COR-L47 (cell line): Measurements from ENCODE around the gene DDIAS.
"Not testable (repeated sequence)": the region's sequence is repeated elsewhere in the genome, so short reads cannot be mapped to it uniquely, and the experiment has no call there.

ENCODE experiments used
- DNase-seq: peaks from one replicate; lab custom pipeline; 2025; lab: John Stamatoyannopoulos, UW

The DDIAS gene

DNA sequence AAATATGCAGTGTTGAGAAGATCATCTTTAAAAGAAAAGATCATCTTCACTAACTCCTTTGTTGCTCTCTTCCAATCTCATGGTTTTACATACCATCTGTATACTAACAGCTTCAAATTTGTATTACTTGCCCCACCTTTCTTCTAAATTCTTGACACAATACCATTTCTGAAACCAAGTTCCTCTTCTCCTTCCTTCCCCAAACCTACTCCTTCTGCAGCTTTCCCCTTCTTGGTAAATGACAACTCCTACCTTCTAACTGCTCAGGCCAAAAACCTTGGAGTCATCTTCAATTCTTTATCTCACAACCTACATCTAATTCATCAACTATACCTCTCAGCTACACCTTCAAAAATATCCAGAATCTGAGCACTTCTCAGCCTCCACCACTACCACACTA is 10.6 kb upstream of the DDIAS start:
- DNase-seq: no peak

DNA sequence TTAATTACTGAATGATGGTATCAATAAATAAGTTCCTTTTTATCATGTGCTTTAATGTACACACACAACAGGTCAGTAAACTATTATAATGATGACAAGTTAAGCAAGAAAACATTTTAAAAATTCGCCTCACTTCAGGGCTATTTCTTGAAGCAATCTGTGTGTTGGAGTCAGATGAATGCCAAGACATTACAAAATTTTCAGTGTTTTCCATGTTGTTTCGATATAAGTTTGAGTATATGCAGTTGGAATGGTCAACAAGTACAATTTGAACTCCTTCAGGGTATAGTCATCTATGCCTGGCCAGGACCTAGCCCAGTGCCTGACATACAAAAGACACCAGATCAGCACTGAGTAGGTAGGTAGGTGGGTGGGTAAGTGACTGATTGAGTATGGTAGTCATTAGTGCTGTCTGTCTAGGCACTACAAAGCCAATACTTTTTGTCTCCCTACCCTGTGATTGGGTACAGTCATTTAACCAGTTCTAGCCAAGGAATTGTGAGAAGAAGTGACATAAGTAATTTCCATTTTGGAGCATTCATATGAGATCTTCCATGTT is 8.8 kb upstream of the DDIAS start:
- DNase-seq: no peak

DNA sequence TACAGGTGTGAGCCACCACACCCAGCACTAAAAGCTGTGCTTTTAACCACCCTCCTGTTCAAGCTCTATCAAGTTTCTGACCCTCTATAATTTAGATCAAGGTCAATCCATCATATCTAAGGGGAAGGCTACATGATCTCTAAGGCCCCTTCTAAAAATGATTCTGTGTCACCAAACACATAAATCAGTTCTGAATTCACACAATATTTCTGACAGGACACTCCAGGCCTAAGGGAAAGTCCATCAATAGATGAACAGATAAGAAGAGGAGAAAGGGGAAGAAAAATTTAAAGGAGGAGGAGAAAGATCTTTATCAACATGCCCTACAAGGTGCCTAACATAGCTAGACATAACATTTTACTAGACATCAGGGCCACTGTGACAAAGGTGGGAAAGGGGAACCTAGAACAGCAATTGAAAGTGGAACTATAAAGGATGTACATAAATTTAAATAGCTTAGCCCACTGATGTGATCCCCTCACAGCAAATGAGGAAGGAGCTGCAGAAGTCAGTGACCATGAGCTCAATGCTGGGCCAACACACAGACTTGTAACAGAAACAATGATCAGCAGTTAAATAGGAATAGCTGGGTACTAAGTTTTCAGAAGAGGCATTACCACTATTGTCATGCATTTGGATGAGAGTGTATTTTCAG is 6.0 kb upstream of the DDIAS start:
- no peak for DNase-seq

GRCh38 chr11:82896183-82896582 is 5.4 kb upstream of the DDIAS start:
- DNase-seq: no peak

DNA sequence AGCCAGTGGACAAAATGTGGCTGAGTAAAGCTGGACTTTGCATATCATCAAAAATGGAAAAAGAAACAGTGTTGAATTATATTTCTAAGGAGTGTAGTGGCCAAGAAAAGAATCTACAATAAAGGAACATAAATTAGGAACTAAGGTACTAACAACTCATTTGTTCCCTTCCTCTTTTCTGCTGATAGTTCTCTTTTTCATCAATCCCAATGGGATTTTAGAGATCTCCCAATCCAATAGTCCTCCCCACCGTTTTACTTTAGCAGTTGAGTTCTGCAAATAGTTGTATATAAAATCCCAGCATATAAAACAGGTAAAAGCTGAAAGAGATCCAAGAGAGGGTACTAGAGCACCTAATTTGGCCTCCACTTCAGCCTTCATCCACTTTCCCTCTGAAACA is 3.3 kb upstream of the DDIAS start:
- DNase-seq: no peak

DNA sequence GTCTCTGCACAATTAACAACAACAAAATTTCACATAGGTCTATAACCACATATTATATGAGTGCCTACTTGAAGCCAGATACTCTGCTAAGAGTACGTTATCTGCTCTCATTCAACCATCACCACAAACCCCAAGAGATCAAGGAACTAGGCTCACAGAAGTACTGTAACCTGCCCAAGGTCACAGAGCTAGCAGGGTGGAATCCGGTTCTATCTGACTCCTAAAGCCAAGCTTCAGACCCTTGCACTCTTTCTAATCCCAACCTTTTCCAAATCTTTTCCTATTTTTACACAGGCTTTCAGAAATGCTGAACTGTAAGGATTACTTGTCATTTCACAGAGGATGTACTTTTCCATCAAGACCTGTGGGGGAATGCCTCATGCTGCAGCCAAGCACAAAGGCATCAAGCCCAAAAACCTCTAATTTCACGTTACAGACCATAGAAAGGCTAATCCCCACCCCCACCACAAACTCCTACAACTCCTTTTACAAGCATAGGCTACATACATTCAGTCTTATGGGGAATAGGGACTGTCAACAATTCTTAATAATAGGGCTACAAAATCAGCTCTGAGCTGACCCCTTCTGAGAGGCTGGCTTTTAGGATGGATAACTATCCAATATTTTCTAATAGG is 2.2 kb upstream of the DDIAS start:
- no peak for DNase-seq

DNA sequence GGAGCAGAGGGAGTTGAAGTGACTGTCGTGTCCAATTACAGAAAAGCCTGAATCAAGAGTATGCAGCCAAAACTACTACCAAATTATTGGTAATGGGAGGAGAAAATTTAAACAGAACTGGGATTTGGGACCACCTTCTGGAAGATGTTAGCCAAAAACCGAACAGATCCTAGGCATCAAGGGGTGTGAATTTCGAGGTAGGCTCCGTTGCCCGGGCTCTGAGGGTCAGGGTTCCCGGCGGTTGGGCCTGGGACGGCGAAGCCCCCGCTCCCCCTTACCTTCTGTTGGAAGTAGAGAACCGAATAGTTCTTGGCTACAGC is 1.6 kb upstream of the DDIAS start:
- no peak for DNase-seq

GRCh38 chr11:82900277-82901164 is 1.0 kb upstream of the DDIAS start, which contains the start of gene PRCP:
PRCP (minus strand) TSS chr11:82900430; CDS start chr11:82900402, 28 bp downstream.
- DNase-seq: peak; percentile 85

DNA sequence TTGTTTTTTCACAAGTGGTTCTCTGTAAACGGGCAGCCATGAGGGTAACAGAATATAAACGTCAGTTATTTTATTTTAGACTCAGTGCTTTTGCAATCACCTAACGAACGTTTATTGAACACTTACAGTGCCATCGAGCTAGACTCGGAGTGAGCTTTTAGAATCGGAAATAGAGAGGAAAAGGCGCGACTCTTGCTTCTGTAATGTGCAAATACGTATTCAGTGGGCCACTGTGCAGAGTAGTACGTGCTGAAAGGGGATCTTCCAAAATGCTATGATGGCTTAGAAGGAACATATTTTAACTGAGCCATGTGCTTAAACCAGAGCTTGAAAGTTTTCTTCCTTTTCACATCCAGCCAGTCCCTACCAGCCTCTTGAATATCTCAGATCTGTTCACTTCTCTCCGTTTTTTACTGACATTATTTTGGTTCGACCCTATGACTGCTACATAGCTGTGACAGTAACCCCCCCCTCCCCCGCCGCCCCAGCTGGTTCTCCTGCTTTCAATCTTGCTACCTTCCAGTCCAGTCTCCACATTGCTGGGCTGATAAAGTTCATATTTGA is 468 bp downstream of the DDIAS start:
- DNase-seq: no peak

- no peak for DNase-seq
These were observed 1.3 kb downstream of the DDIAS start for GRCh38 chr11:82902880-82903279.

DNA sequence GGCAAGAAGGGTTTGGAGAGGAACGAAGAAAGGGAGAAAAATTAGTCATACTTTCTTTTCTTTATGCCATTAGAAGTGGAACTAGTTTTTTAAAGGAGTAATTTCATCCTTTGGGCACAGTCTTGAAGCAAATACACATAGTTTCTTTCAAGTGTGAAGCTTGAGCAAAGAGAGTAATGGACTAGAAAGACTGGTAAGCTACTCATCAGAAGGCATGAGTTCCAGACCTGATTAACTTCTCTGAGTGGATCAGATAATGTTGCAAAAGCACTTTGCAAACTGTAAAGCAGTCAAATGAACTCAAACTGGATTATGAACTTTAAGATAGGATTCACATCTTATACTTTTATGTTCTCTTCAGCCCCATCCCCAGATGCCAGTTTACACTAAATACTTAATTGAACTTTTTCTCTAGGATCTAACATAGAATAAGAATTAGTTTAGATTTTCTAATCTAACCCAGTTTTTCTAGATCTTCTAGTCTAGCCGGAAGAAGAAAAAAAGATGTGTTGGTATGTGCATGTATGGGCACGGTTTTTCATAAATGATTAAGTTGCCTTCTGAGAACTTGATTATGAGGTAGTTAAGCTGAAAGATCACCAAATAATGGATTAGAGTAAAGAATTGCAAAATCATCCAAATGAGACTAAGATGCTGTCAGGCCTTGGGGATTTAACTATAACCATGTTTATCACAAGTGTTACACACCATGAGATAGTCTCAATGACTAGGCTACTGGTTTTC is 2.5 kb downstream of the DDIAS start:
- DNase-seq: no peak

- DNase-seq: peak; percentile 22
These were observed 4.7 kb downstream of the DDIAS start for GRCh38 chr11:82906236-82906635.

DNA sequence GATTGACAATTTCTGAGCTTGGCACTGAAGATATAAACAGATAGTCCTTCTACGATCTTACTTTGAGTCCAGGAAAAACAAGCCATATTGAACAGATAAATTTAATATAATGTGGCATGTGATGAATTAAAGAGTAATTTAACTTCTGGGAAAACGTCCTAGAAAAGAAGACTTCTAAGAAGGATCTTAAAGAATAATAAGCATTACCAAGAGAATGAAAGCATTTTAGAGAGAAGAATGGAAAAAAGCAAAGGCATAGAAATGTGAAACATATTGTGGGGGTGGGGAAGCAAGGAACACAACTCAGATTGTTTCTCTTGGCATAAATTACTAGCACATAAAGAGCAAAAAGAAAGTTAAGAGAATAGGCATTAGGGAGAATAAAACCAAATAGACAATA is 5.4 kb downstream of the DDIAS start:
- DNase-seq: no peak

- no peak for DNase-seq
These were observed 5.8 kb downstream of the DDIAS start for GRCh38 chr11:82907371-82907770.

- no peak for DNase-seq
These were observed 6.8 kb downstream of the DDIAS start for GRCh38 chr11:82908311-82908710.

- no peak for DNase-seq
These were observed 7.6 kb downstream of the DDIAS start for GRCh38 chr11:82909015-82909640.

DNA sequence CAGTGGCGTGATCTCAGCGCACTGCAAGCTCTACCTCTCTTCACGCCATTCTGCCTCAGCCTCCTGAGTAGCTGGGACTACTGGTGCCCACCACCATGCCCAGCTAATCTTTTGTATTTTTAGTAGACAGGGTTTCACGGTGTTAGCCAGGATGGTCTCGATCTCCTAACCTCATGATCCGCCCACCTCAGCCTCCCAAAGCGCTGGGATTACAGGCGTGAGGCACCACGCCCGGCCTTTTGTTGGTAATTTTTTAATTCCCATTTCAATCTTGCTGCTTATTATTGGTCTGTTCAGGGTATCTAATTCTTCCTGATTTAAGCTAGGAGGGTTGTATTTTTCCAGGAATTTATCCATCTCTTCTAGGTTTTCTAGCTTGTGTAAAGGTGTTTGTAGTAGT is 18.2 kb downstream of the DDIAS start:
- DNase-seq: not testable (repeated sequence)

DNA sequence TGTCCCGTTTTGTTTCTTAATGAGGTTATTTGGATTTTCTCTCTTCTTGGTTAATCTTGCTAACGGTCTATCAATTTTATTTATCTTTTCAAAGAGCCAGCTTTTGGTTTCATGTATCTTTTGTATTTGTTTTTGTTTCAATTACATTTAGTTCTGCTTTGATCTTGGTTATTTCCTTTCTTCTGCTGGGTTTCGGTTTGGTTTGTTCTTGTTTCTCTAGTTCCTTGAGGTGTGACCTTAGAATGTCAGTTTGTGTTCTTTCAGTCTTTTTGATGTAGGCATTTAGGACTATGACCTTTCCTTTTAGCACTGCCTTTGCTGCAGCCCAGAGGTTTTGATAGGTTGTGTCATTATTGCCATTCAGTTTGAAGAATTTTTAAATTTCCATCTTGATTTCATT is 18.7 kb downstream of the DDIAS start:
- DNase-seq: not testable (repeated sequence)

GRCh38 chr11:82922396-82923173 is 21.0 kb downstream of the DDIAS start:
- not testable (repeated sequence) for DNase-seq

GRCh38 chr11:82924522-82925224 is 23.1 kb downstream of the DDIAS start:
- DNase-seq: no peak
